ENCODE measurements around the gene FRMD6. TPM values are rescaled to one million over a fixed set of nuclear protein-coding genes. Genes with fewer than 3 reads are reported as not detected.
A peak's percentile ranks its signal among the peaks of the same experiment; 100 is the strongest.

Gene FRMD6
- total RNA-seq, 2 donors from 2014 or later: 10.2 to 11.2 TPM

DNA sequence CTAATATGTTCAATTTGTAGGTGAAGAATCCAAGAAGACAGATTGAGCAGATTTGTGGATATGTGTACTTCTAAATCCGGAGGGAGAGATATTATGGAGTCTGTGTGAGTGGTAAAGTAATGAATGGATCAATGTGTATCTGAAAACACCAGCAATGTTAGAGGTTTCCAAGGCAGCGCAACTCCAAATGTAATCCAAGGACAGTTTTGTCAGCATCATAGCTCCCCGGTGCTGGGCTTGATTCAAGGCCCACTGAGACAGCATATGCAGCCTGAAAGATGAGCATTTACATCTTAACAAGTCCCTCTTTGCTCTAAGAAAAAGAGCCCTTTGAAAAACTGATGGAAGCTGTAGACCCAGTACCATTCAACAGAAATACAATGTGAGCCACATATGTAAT is 38.3 kb upstream of the FRMD6 start:
- H3K4me1 ChIP-seq: peaks cover 13% of the 10 kb centered on the region
- 59 to 68% methylated on average over 3 of the region's 3 CpGs for whole genome bisulfite sequencing, 2 donors
- no peak overlapping the region for H3K27ac ChIP-seq
- H3K36me3 ChIP-seq (replicated peaks in 1 of 2; ENCODE audit: insufficient read depth in 1 of 2, low read depth in 2 of 2): no peaks in the 10 kb centered on the region
- intact Hi-C loops (cut with DNase I): no loop called here
- DNase-seq (no peak), ATAC-seq (no peak)
- no peak overlapping the region for H3K4me3 ChIP-seq
- TF ChIP-seq CTCF (IDR thresholded peaks at IDR 0.05) (no peak), POLR2A (IDR thresholded peaks at IDR 0.05) (no peak)
- H3K27me3 ChIP-seq: no peaks in the 10 kb centered on the region
- no peaks in the 10 kb centered on the region for H3K9me3 ChIP-seq

- H3K4me1 ChIP-seq: peaks cover 13% of the 10 kb centered on the region
- H3K9me3 ChIP-seq: no peaks in the 10 kb centered on the region
- DNase-seq: no peak
- intact Hi-C loops (cut with DNase I): no loop called here
- H3K27ac ChIP-seq: no peak overlapping the region
- H3K4me3 ChIP-seq: no peak overlapping the region
- TF ChIP-seq CTCF (IDR thresholded peaks at IDR 0.05) (no peak), POLR2A (IDR thresholded peaks at IDR 0.05) (no peak)
- H3K27me3 ChIP-seq: no peaks in the 10 kb centered on the region
- ATAC-seq: no peak
- no peaks in the 10 kb centered on the region for H3K36me3 ChIP-seq (replicated peaks in 1 of 2; ENCODE audit: insufficient read depth in 1 of 2, low read depth in 2 of 2)
These were observed 37.0 kb upstream of the FRMD6 start for GRCh38 chr14:51614707-51615106.

DNA sequence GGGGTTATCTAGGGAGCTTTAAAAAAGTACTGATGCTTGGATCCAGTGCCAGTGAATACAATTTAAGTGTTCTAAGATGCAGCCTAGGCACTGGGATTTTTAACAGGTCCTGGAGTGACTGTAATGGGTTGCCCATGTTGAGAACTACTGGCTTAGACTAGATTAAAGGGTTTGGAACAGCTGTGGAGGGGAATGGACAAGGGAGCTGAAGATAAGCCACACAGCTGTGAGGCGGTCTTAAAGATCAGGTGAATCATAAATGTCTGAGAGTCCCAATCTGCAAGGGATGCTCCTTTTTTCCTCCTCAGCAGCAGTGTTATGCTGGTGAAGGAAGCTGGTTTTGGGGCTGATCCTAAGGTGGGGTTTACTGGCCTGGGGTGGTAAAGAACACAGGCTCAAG is 35.5 kb upstream of the FRMD6 start:
- WGBS, 2 donors: 94 to 100% methylated on average over 1 of the region's 1 CpG
- TF ChIP-seq POLR2A (IDR thresholded peaks at IDR 0.05): no peak
- TF ChIP-seq CTCF (IDR thresholded peaks at IDR 0.05): no peak

DNA sequence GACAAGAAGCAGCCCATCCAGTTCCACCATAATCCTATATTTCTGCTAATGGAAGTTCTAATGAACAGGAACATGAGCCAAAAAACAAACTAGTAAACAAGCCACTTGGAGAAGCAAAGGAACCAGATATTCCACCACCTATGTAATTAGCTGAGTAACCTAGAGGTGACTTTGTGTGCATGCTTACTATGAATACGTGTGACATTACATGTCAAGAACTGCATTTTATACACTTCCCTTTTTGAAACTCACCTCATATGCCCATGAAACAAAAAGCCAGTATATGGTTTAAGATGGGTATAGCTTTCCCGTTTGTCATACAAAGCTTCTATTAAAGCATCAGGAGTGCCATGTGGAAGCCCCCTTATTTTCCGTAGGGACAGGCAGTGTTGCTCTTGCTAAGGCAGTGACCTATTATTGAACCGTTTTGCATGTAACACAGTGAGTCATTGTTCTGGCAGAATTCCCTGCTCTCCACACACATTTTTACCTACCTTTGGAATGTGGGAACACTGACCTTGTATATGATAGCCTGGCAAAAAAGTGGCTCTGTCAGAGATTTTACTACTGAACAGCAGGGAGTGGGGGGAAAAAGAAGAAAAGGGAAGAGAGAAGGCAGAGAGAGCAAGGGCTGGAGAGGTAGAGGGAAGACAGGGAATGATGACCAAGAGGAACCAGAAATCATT is 34.8 kb upstream of the FRMD6 start:
- peaks cover 13% of the 10 kb centered on the region for H3K4me1 ChIP-seq
- no peak for TF ChIP-seq CTCF (IDR thresholded peaks at IDR 0.05)
- no peak for TF ChIP-seq POLR2A (IDR thresholded peaks at IDR 0.05)
- intact Hi-C loops (cut with DNase I): no loop called here
- no peaks in the 10 kb centered on the region for H3K36me3 ChIP-seq (replicated peaks in 1 of 2; ENCODE audit: insufficient read depth in 1 of 2, low read depth in 2 of 2)
- 14 to 17% methylated on average over 4 of the region's 4 CpGs for WGBS, 2 donors
- peak; percentile 49 to 81 (median 64) for DNase-seq
- H3K27me3 ChIP-seq: no peaks in the 10 kb centered on the region
- peak overlapping the region; percentile 42 to 65 (median 53) for H3K27ac ChIP-seq
- H3K4me3 ChIP-seq: no peak overlapping the region
- peak; percentile 95 for ATAC-seq
- H3K9me3 ChIP-seq: no peaks in the 10 kb centered on the region

More for the DNA sequence above, 35.5 kb upstream of the FRMD6 start:
- DNase-seq (no peak), ATAC-seq (no peak)
- Histone ChIP-seq H3K4me3 (no peak overlapping the region), H3K4me1 (peaks cover 13% of the 10 kb centered on the region), H3K27me3 (no peaks in the 10 kb centered on the region), H3K36me3 (replicated peaks in 1 of 2; ENCODE audit: insufficient read depth in 1 of 2, low read depth in 2 of 2) (no peaks in the 10 kb centered on the region), H3K27ac (peak overlapping the region in 3 of 4 donors; percentile 45 to 65 (median 61)), H3K9me3 (no peaks in the 10 kb centered on the region)
- intact Hi-C loops (cut with DNase I): no loop called here

GRCh38 chr14:51619561-51619960 is 32.1 kb upstream of the FRMD6 start:
- Histone ChIP-seq H3K4me3 (no peak overlapping the region), H3K27me3 (no peaks in the 10 kb centered on the region), H3K36me3 (replicated peaks in 1 of 2; ENCODE audit: insufficient read depth in 1 of 2, low read depth in 2 of 2) (no peaks in the 10 kb centered on the region), H3K27ac (no peak overlapping the region), H3K4me1 (peaks cover 13% of the 10 kb centered on the region), H3K9me3 (no peaks in the 10 kb centered on the region)
- intact Hi-C loops (cut with DNase I): no loop called here
- TF ChIP-seq CTCF (IDR thresholded peaks at IDR 0.05) (no peak), POLR2A (IDR thresholded peaks at IDR 0.05) (no peak)
- no peak for DNase-seq
- no peak for ATAC-seq
- 68 to 84% methylated on average over 4 of the region's 4 CpGs for WGBS, 2 donors
